ENCODE data around the gene CXCL12. TPM values are rescaled to one million over a fixed set of nuclear protein-coding genes. Genes with fewer than 3 reads are reported as not detected.

CXCL12 gene
- total RNA-seq, 1 experiment from 2014 or later = 0.47 TPM

- ChIA-PET POLR2A (no interaction called here), RAD21 (ENCODE audit: low non-redundant PET in 1 of 2, low total read pairs in 2 of 2, uncharacterized antibody in 2 of 2, unreplicated experiment in 2 of 2) (no interaction called here), CTCF (no interaction called here)
- Histone ChIP-seq H3K36me3 (ENCODE audit: control insufficient read depth in 1 of 2, insufficient read depth in 2 of 2, low read length in 2 of 2) (no peaks in the 10 kb centered on the region), H3K4me2 (ENCODE audit: low read length) (no peak overlapping the region), H3K27ac (ENCODE audit: low read depth, low read length) (no peak overlapping the region), H3K4me1 (ENCODE audit: control insufficient read depth in 1 of 2, insufficient read depth in 2 of 2, low read length in 2 of 2) (no peaks in the 10 kb centered on the region), H3K27me3 (ENCODE audit: insufficient read depth, low read length) (peaks cover 30% of the 10 kb centered on the region), H3K9me2 (ENCODE audit: insufficient read depth) (no peaks in the 10 kb centered on the region), H3K79me2 (ENCODE audit: insufficient read depth, low read length) (no peaks in the 10 kb centered on the region), H2AFZ (ENCODE audit: low read depth, low read length, poor library complexity, severe bottlenecking) (no peak overlapping the region), H3K9me3 (ENCODE audit: control insufficient read depth in 1 of 2, insufficient read depth in 1 of 2, low read depth in 1 of 2, low read length in 2 of 2) (no peaks in the 10 kb centered on the region), H3K9ac (ENCODE audit: low read length) (no peak overlapping the region), H3K4me3 (replicated peaks in 1 of 2; ENCODE audit: low read depth in 1 of 2, low read length in 2 of 2) (no peak overlapping the region), H4K20me1 (ENCODE audit: insufficient read depth) (no peaks in the 10 kb centered on the region)
- DNase-seq (ENCODE audit: low read depth, low spot score) (no peak), ATAC-seq (no peak)
- BruUV-seq (replicated peaks) = no TSS peak
- intact Hi-C loops (cut with micrococcal nuclease) = no loop called here
- TF ChIP-seq JUND (IDR thresholded peaks at IDR 0.05) (no peak), SRF (IDR thresholded peaks at IDR 0.05; ENCODE audit: low read depth) (no peak)
Observed at GRCh38 chr10:44364566-44364965, 20.3 kb downstream of the CXCL12 start.

GRCh38 chr10:44363716-44364115 lies 21.2 kb downstream of the CXCL12 start:
- no peaks in the 10 kb centered on the region for H3K9me2 ChIP-seq (ENCODE audit: insufficient read depth)
- ChIA-PET POLR2A (no interaction called here), CTCF (no interaction called here)
- TF ChIP-seq ZFX (IDR thresholded peaks at IDR 0.05) = no peak
- no peak for TF ChIP-seq CTCF (IDR thresholded peaks at IDR 0.05 in 2 of 3, conservative IDR thresholded peaks at IDR 0.05 in 1 of 3; ENCODE audit: borderline replicate concordance in 1 of 3, insufficient read depth in 1 of 3, low read depth in 2 of 3, low read length in 2 of 3)
- TF ChIP-seq MAX (IDR thresholded peaks at IDR 0.05) = no peak
- TF ChIP-seq SRF (IDR thresholded peaks at IDR 0.05; ENCODE audit: low read depth) = no peak
- no peak for TF ChIP-seq POLR2A (IDR thresholded peaks at IDR 0.05; ENCODE audit: borderline replicate concordance, extremely low read depth, insufficient read depth, insufficient read length)
- TF ChIP-seq YY1 (IDR thresholded peaks at IDR 0.05; ENCODE audit: extremely low read depth, insufficient replicate concordance, low read depth, low read length) = no peak
- no peak for TF ChIP-seq ELF1 (IDR thresholded peaks at IDR 0.05; ENCODE audit: borderline replicate concordance, low read depth)
- TF ChIP-seq EZH2 (IDR thresholded peaks at IDR 0.05) = no peak
- TF ChIP-seq ZNF274 (IDR thresholded peaks at IDR 0.05; ENCODE audit: low read depth, low read length) = no peak
- no peak for TF ChIP-seq RAD21 (IDR thresholded peaks at IDR 0.05; ENCODE audit: low read depth)
- no peak for TF ChIP-seq REST (IDR thresholded peaks at IDR 0.05; ENCODE audit: low read depth)
- TF ChIP-seq ATF3 (IDR thresholded peaks at IDR 0.05) = no peak
- no peak for TF ChIP-seq EZH2phosphoT487 (IDR thresholded peaks at IDR 0.05; ENCODE audit: borderline replicate concordance)
- TF ChIP-seq POLR2AphosphoS5 (IDR thresholded peaks at IDR 0.05; ENCODE audit: low read depth, low read length) = no peak
- no peak for TF ChIP-seq EGR1 (IDR thresholded peaks at IDR 0.05; ENCODE audit: low read depth)
- no peak for TF ChIP-seq SIN3A (IDR thresholded peaks at IDR 0.05; ENCODE audit: low read depth)
- TF ChIP-seq JUND (IDR thresholded peaks at IDR 0.05) = no peak
- TF ChIP-seq CBX3 (IDR thresholded peaks at IDR 0.05; ENCODE audit: low read depth) = no peak

More at GRCh38 chr10:44363716-44364115, 21.2 kb downstream of the CXCL12 start:
- Histone ChIP-seq H3K9ac (ENCODE audit: low read length) (no peak overlapping the region), H3K4me3 (replicated peaks in 1 of 2; ENCODE audit: low read depth in 1 of 2, low read length in 2 of 2) (no peak overlapping the region), H3K4me2 (ENCODE audit: low read length) (no peak overlapping the region), H3K4me1 (ENCODE audit: control insufficient read depth in 1 of 2, insufficient read depth in 2 of 2, low read length in 2 of 2) (no peaks in the 10 kb centered on the region), H3K9me3 (ENCODE audit: control insufficient read depth in 1 of 2, insufficient read depth in 1 of 2, low read depth in 1 of 2, low read length in 2 of 2) (no peaks in the 10 kb centered on the region), H3K27me3 (ENCODE audit: insufficient read depth, low read length) (peaks cover 22% of the 10 kb centered on the region), H2AFZ (ENCODE audit: low read depth, low read length, poor library complexity, severe bottlenecking) (no peak overlapping the region), H3K27ac (ENCODE audit: low read depth, low read length) (no peak overlapping the region), H3K36me3 (ENCODE audit: control insufficient read depth in 1 of 2, insufficient read depth in 2 of 2, low read length in 2 of 2) (no peaks in the 10 kb centered on the region), H4K20me1 (ENCODE audit: insufficient read depth) (no peaks in the 10 kb centered on the region), H3K79me2 (ENCODE audit: insufficient read depth, low read length) (no peaks in the 10 kb centered on the region)
- BruUV-seq (replicated peaks) = no TSS peak
- RAD21 ChIA-PET (ENCODE audit: low non-redundant PET in 1 of 2, low total read pairs in 2 of 2, uncharacterized antibody in 2 of 2, unreplicated experiment in 2 of 2) = no interaction called here
- no peak for DNase-seq (ENCODE audit: low read depth, low spot score)
- intact Hi-C loops (cut with micrococcal nuclease) = no loop called here
- no peak for ATAC-seq
